ENCODE results near the gene SLC25A15.

SLC25A15 gene

DNA sequence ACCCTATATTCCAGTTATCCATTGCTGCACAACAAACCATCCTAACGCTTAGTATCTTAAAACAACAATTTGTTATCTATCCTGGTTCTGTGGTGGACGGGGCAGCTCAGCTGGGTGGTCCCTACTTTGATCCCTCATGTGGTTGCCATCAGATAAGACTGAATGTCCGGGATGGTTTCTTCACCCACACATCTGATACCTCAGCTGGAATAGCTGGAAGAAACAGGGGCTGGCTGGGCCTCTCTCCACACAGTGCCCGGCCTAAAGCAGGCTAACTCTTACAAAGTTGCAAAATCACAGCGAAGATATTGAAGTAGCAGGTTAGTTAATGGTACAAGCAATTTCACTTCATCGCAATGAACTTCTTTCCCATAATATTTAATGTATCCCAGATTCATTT is 14.7 kb upstream of the SLC25A15 start:
- Histone ChIP-seq H3K27ac (ENCODE audit: extremely low read depth, low read depth, low read length) (no peak overlapping the region), H3K9me3 (ENCODE audit: control insufficient read depth, insufficient read depth, low read depth, low read length) (no peaks in the 10 kb centered on the region), H3K4me1 (ENCODE audit: control insufficient read depth, insufficient read depth, low read length) (no peaks in the 10 kb centered on the region), H3K4me3 (ENCODE audit: low read depth, low read length) (no peak overlapping the region), H3K36me3 (ENCODE audit: control insufficient read depth in 2 of 2, insufficient read depth in 1 of 2, low read length in 2 of 2) (no peaks in the 10 kb centered on the region)
- TF ChIP-seq ZNF658 (tag by site-specific recombination; IDR thresholded peaks at IDR 0.05) (no peak), ZNF777 (tag by site-specific recombination; IDR thresholded peaks at IDR 0.05; ENCODE audit: borderline replicate concordance) (no peak), ZNF354C (tag by site-specific recombination; IDR thresholded peaks at IDR 0.05; ENCODE audit: borderline replicate concordance, low read depth) (no peak), ZNF423 (tag by site-specific recombination; IDR thresholded peaks at IDR 0.05) (no peak), SP3 (tag by site-specific recombination; IDR thresholded peaks at IDR 0.05) (no peak), KLF17 (tag by site-specific recombination; IDR thresholded peaks at IDR 0.05) (no peak), ZNF785 (tag by site-specific recombination; IDR thresholded peaks at IDR 0.05) (no peak), YY1 (tag by site-specific recombination; IDR thresholded peaks at IDR 0.05) (no peak), ZNF184 (tag by site-specific recombination; IDR thresholded peaks at IDR 0.05) (no peak), ZNF221 (tag by site-specific recombination; IDR thresholded peaks at IDR 0.05; ENCODE audit: borderline replicate concordance) (no peak), FEZF1 (tag by site-specific recombination; IDR thresholded peaks at IDR 0.05) (no peak), ZNF600 (tag by site-specific recombination; IDR thresholded peaks at IDR 0.05) (no peak)
- POLR2A ChIA-PET: no interaction called here
- CTCF ChIA-PET: interaction anchor here (0.7 to 0.8 kb wide), 2 partner anchors 40 to 92 kb away, joined by 3 read pairs; no protein-coding TSS in a partner anchor

DNA sequence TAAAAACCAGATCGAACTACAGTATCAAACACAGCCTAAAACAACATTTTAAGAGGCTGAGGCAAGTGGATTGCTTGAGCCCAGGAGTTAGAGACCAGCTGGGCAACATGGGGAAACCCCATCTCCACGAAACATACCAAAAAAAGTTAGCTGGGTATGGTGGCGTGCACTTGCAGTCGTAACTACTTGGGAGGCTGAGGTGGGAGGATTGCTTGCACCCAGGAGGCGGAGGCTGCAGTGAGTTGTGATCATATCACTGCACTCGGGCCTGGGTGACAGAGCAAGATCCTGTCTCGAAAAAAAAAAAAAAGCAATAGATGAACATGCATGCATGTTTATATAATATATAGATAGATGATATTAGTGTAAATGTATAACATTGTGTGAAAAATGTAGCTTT is 13.2 kb upstream of the SLC25A15 start:
- Histone ChIP-seq H3K36me3 (ENCODE audit: control insufficient read depth in 2 of 2, insufficient read depth in 1 of 2, low read length in 2 of 2) (no peaks in the 10 kb centered on the region), H3K4me3 (ENCODE audit: low read depth, low read length) (no peak overlapping the region)

GRCh38 chr13:40776681-40777165 is 12.7 kb upstream of the SLC25A15 start:
- CTCF ChIA-PET: interaction anchor here (0.6 to 1.6 kb wide), 12 partner anchors 8 to 1161 kb away, joined by 3 to 7 read pairs (median 3); partner anchors contain the start of gene SLC25A15
- no peak overlapping the region for H3K27ac ChIP-seq (ENCODE audit: extremely low read depth, low read depth, low read length)
- TF ChIP-seq SCRT2 (tag by site-specific recombination; IDR thresholded peaks at IDR 0.05) (peak; percentile 90), ZNF544 (tag by site-specific recombination; IDR thresholded peaks at IDR 0.05) (no peak), GLI4 (tag by site-specific recombination; IDR thresholded peaks at IDR 0.05) (no peak), SCRT1 (tag by site-specific recombination; IDR thresholded peaks at IDR 0.05; ENCODE audit: borderline replicate concordance) (peak; percentile 24; the same call in 1 of the 2 replicates), ZNF133 (tag by site-specific recombination; IDR thresholded peaks at IDR 0.05) (no peak), ZNF777 (tag by site-specific recombination; IDR thresholded peaks at IDR 0.05; ENCODE audit: borderline replicate concordance) (no peak), ZBTB8A (tag by site-specific recombination; IDR thresholded peaks at IDR 0.05) (no peak), ZNF24 (tag by site-specific recombination; IDR thresholded peaks at IDR 0.05) (no peak), MEIS1 (CRISPR knock-in tag; IDR thresholded peaks at IDR 0.05; ENCODE audit: borderline replicate concordance) (no peak), ZNF214 (tag by site-specific recombination; IDR thresholded peaks at IDR 0.05; ENCODE audit: borderline replicate concordance) (no peak), KLF9 (tag by site-specific recombination; IDR thresholded peaks at IDR 0.05; ENCODE audit: low read depth) (no peak), YY2 (tag by site-specific recombination; IDR thresholded peaks at IDR 0.05) (no peak), PRDM1 (tag by site-specific recombination; IDR thresholded peaks at IDR 0.05) (no peak), ZNF311 (tag by site-specific recombination; IDR thresholded peaks at IDR 0.05; ENCODE audit: borderline replicate concordance) (no peak)
- no peaks in the 10 kb centered on the region for H3K9me3 ChIP-seq (ENCODE audit: control insufficient read depth, insufficient read depth, low read depth, low read length)
- no peaks in the 10 kb centered on the region for H3K36me3 ChIP-seq (ENCODE audit: control insufficient read depth in 2 of 2, insufficient read depth in 1 of 2, low read length in 2 of 2)
- POLR2A ChIA-PET: interaction anchor here (1.0 kb wide), 1 partner anchor 145 kb away, joined by 3 read pairs; no protein-coding TSS in a partner anchor
- H3K4me1 ChIP-seq (ENCODE audit: control insufficient read depth, insufficient read depth, low read length): no peaks in the 10 kb centered on the region
- no peak overlapping the region for H3K4me3 ChIP-seq (ENCODE audit: low read depth, low read length)

More for the DNA sequence above, 13.2 kb upstream of the SLC25A15 start:
- Histone ChIP-seq H3K9me3 (ENCODE audit: control insufficient read depth, insufficient read depth, low read depth, low read length) (no peaks in the 10 kb centered on the region), H3K27ac (ENCODE audit: extremely low read depth, low read depth, low read length) (no peak overlapping the region), H3K4me1 (ENCODE audit: control insufficient read depth, insufficient read depth, low read length) (no peaks in the 10 kb centered on the region)
- POLR2A ChIA-PET: no interaction called here
- TF ChIP-seq ZFP41 (tag by site-specific recombination; IDR thresholded peaks at IDR 0.05; ENCODE audit: borderline replicate concordance) (no peak), HOXD13 (CRISPR knock-in tag; IDR thresholded peaks at IDR 0.05; ENCODE audit: borderline replicate concordance) (no peak)
- CTCF ChIA-PET: interaction anchor here (0.7 to 1.2 kb wide), 4 partner anchors 22 to 227 kb away, joined by 3 read pairs; no protein-coding TSS in a partner anchor
